ENCODE measurements around the gene BAIAP2L2. TPM values are rescaled to one million over a fixed set of nuclear protein-coding genes. Genes with fewer than 3 reads are reported as not detected.

The BAIAP2L2 gene
- total and polyA plus RNA-seq, 2 donors (not counting 3 experiments of a cell fraction or from before 2014, with no cell fraction given), result 0.20 to 0.35 TPM

DNA sequence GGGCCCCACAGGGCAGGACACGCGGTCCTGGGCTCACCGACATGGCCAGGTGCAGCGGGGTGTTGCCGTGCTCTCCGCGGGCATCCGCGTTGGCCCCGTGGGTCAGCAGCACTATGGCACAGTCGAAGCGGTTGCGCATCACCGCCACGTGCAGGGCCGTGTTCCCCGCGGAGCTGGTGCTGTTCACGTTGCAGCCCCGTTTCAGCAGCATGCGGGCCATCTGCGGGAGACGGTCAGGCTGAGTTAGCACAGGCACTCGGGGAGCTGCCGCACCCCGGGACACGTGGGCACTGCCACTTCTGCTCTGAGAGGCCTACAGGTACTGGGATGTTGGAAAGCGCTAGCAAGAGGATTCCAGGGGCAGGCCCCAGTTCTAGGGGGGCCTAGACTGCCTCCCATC lies 22.3 kb upstream of the BAIAP2L2 start:
- ChIA-PET POLR2A (no interaction called here), CTCF (interaction anchor here (0.9 to 1.4 kb wide), 2 partner anchors 18 to 26 kb away, joined by 3 to 4 read pairs; no protein-coding TSS in a partner anchor)
- intact Hi-C loops (cut with micrococcal nuclease) (no loop called here), dilution Hi-C loops (cut with MboI; ENCODE audit: extremely low pct_ligation_motif_present, low sequenced_read_pairs) (no loop called here)
- no peaks in the 10 kb centered on the region for H3K79me2 ChIP-seq (ENCODE audit: control insufficient read depth, insufficient read depth, low read length)
- peaks cover 7% of the 10 kb centered on the region for H3K4me1 ChIP-seq (ENCODE audit: control insufficient read depth, extremely low read depth, insufficient read depth, low read length)
- DNase-seq (ENCODE audit: low read depth, low spot score) (no peak), FAIRE-seq (no peak)
- no peak overlapping the region for H3K9ac ChIP-seq (replicated peaks; ENCODE audit: extremely low read depth, insufficient read depth, low read length)
- H3K9me1 ChIP-seq (replicated peaks; ENCODE audit: control insufficient read depth, extremely low read depth, insufficient read depth, low read length), result no peaks in the 10 kb centered on the region
- no peak overlapping the region for H2AFZ ChIP-seq (ENCODE audit: low read depth, low read length)
- no peaks in the 10 kb centered on the region for H3K27me3 ChIP-seq (ENCODE audit: control insufficient read depth in 2 of 2, insufficient read depth in 2 of 2, low read length in 2 of 2)
- no peaks in the 10 kb centered on the region for H3K36me3 ChIP-seq (ENCODE audit: control insufficient read depth in 2 of 2, extremely low read depth in 1 of 2, insufficient read depth in 2 of 2, low read length in 2 of 2)
- H4K20me1 ChIP-seq (replicated peaks; ENCODE audit: control insufficient read depth, extremely low read depth, insufficient read depth, low read length), result no peaks in the 10 kb centered on the region
- no peak overlapping the region for H3K4me3 ChIP-seq (replicated peaks in 1 of 3; ENCODE audit: insufficient read depth in 1 of 3, low read depth in 1 of 3, low read length in 3 of 3)
- TF ChIP-seq MYC (IDR thresholded peaks at IDR 0.05; ENCODE audit: low read depth, low read length), result no peak
- no peak for TF ChIP-seq GATA2 (IDR thresholded peaks at IDR 0.05; ENCODE audit: insufficient read depth, insufficient read length, low read depth, low read length)
- TF ChIP-seq, protein P1, sequence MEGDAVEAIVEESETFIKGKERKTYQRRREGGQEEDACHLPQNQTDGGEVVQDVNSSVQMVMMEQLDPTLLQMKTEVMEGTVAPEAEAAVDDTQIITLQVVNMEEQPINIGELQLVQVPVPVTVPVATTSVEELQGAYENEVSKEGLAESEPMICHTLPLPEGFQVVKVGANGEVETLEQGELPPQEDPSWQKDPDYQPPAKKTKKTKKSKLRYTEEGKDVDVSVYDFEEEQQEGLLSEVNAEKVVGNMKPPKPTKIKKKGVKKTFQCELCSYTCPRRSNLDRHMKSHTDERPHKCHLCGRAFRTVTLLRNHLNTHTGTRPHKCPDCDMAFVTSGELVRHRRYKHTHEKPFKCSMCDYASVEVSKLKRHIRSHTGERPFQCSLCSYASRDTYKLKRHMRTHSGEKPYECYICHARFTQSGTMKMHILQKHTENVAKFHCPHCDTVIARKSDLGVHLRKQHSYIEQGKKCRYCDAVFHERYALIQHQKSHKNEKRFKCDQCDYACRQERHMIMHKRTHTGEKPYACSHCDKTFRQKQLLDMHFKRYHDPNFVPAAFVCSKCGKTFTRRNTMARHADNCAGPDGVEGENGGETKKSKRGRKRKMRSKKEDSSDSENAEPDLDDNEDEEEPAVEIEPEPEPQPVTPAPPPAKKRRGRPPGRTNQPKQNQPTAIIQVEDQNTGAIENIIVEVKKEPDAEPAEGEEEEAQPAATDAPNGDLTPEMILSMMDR (IDR thresholded peaks at IDR 0.05; ENCODE audit: extremely low read depth in 1 of 2, insufficient read depth in 1 of 2, low read depth in 1 of 2, low read length in 2 of 2), result no peak
- no peaks in the 10 kb centered on the region for H3K9me3 ChIP-seq (replicated peaks; ENCODE audit: control insufficient read depth, insufficient read depth, low read length)
- no peak overlapping the region for H3K27ac ChIP-seq (ENCODE audit: insufficient read depth, low read depth, low read length)
- BruUV-seq (replicated peaks), result no TSS peak
- no peak overlapping the region for H3K4me2 ChIP-seq (ENCODE audit: insufficient read depth, low read length)

DNA sequence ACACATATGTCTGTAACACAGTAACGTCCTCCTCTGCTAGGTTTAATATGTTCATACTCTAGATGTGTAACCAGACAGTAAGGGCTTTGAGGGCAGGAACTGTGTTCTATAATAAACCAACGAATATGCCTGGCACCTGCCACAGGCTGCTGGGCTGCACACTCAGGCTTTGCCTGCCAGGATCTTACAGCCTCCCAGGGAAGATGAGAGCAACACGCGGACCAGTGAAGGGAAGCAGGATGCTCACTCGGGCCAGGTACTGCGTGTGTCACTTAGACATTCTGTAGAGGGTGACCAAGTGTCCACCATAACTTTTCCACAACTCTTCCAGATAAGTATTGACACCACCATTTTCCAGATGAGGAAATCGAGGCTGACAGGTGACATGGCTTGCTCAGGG lies 21.7 kb upstream of the BAIAP2L2 start:
- CTCF ChIA-PET, result no interaction called here

More for the DNA sequence above, 21.7 kb upstream of the BAIAP2L2 start:
- POLR2A ChIA-PET, result no interaction called here
- no peaks in the 10 kb centered on the region for H3K36me3 ChIP-seq (ENCODE audit: control insufficient read depth in 2 of 2, extremely low read depth in 1 of 2, insufficient read depth in 2 of 2, low read length in 2 of 2)
- dilution Hi-C loops (cut with MboI; ENCODE audit: extremely low pct_ligation_motif_present, low sequenced_read_pairs), result no loop called here
- H3K9me3 ChIP-seq (replicated peaks; ENCODE audit: control insufficient read depth, insufficient read depth, low read length), result no peaks in the 10 kb centered on the region
- H3K9ac ChIP-seq (replicated peaks; ENCODE audit: extremely low read depth, insufficient read depth, low read length), result no peak overlapping the region
- H3K79me2 ChIP-seq (ENCODE audit: control insufficient read depth, insufficient read depth, low read length), result no peaks in the 10 kb centered on the region
- intact Hi-C loops (cut with micrococcal nuclease), result no loop called here
- H3K4me3 ChIP-seq (replicated peaks in 1 of 3; ENCODE audit: insufficient read depth in 1 of 3, low read depth in 1 of 3, low read length in 3 of 3), result no peak overlapping the region
- no peak overlapping the region for H3K4me2 ChIP-seq (ENCODE audit: insufficient read depth, low read length)
- H3K9me1 ChIP-seq (replicated peaks; ENCODE audit: control insufficient read depth, extremely low read depth, insufficient read depth, low read length), result no peaks in the 10 kb centered on the region
- DNase-seq (ENCODE audit: low read depth, low spot score) (no peak), FAIRE-seq (no peak)
- H2AFZ ChIP-seq (ENCODE audit: low read depth, low read length), result no peak overlapping the region
- TF ChIP-seq EZH2 (IDR thresholded peaks at IDR 0.05; ENCODE audit: borderline replicate concordance, low read depth, low read length, severe bottlenecking), result no peak
- TF ChIP-seq, protein P1 (IDR thresholded peaks at IDR 0.05; ENCODE audit: extremely low read depth in 1 of 2, insufficient read depth in 1 of 2, low read depth in 1 of 2, low read length in 2 of 2), result no peak
- no peak for TF ChIP-seq POLR2A (IDR thresholded peaks at IDR 0.05; ENCODE audit: low read depth, low read length)
- TF ChIP-seq FOS (IDR thresholded peaks at IDR 0.05; ENCODE audit: borderline replicate concordance, insufficient read depth, low read length), result no peak
- no peak for TF ChIP-seq MYC (IDR thresholded peaks at IDR 0.05; ENCODE audit: low read depth, low read length)
- TF ChIP-seq GATA2 (IDR thresholded peaks at IDR 0.05; ENCODE audit: insufficient read depth, insufficient read length, low read depth, low read length), result no peak
- TF ChIP-seq, protein P2, sequence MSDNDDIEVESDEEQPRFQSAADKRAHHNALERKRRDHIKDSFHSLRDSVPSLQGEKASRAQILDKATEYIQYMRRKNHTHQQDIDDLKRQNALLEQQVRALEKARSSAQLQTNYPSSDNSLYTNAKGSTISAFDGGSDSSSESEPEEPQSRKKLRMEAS (IDR thresholded peaks at IDR 0.05; ENCODE audit: insufficient read depth, insufficient read length), result no peak
- TF ChIP-seq POLR2AphosphoS5 (IDR thresholded peaks at IDR 0.05; ENCODE audit: insufficient read depth, low read depth, low read length), result no peak
- no peak for TF ChIP-seq JUN (IDR thresholded peaks at IDR 0.05; ENCODE audit: borderline replicate concordance, insufficient read depth, insufficient read length, low read depth)
- no peaks in the 10 kb centered on the region for H4K20me1 ChIP-seq (replicated peaks; ENCODE audit: control insufficient read depth, extremely low read depth, insufficient read depth, low read length)
- H3K27me3 ChIP-seq (ENCODE audit: control insufficient read depth in 2 of 2, insufficient read depth in 2 of 2, low read length in 2 of 2), result no peaks in the 10 kb centered on the region
- peaks cover 7% of the 10 kb centered on the region for H3K4me1 ChIP-seq (ENCODE audit: control insufficient read depth, extremely low read depth, insufficient read depth, low read length)
- H3K27ac ChIP-seq (ENCODE audit: insufficient read depth, low read depth, low read length), result no peak overlapping the region
- no TSS peak for BruUV-seq (replicated peaks)
